ENCODE data around the gene PLD6.

PLD6 gene

GRCh38 chr17:17169396-17169795, 36.7 kb downstream of the PLD6 start:
- H3K4me3 ChIP-seq (ENCODE audit: insufficient read depth, low read length, poor library complexity, severe bottlenecking), result no peak overlapping the region
- no peak overlapping the region for H3K4me2 ChIP-seq (ENCODE audit: low read depth, low read length, poor library complexity, severe bottlenecking)
- TF ChIP-seq CTCF (IDR thresholded peaks at IDR 0.05; ENCODE audit: insufficient read depth, low read length, poor library complexity, severe bottlenecking) (no peak), EZH2phosphoT487 (conservative IDR thresholded peaks at IDR 0.05; ENCODE audit: low read length) (no peak)
- H3F3A ChIP-seq (ENCODE audit: insufficient read depth), result no peaks in the 10 kb centered on the region
- H4K20me1 ChIP-seq (ENCODE audit: low read depth, low read length), result no peaks in the 10 kb centered on the region
- no peaks in the 10 kb centered on the region for H3K9me3 ChIP-seq (ENCODE audit: insufficient read depth, low read length)
- no peaks in the 10 kb centered on the region for H3K36me3 ChIP-seq (ENCODE audit: low read length)
- no peaks in the 10 kb centered on the region for H3K27me3 ChIP-seq (ENCODE audit: low read length)
- H3K27ac ChIP-seq (ENCODE audit: low read depth, low read length), result no peak overlapping the region
- no peak overlapping the region for H3K9ac ChIP-seq (ENCODE audit: low read length)
- no peaks in the 10 kb centered on the region for H3K9me2 ChIP-seq (replicated peaks; ENCODE audit: insufficient read depth, low read length)
- H3K79me2 ChIP-seq (ENCODE audit: insufficient read depth, low read length), result no peaks in the 10 kb centered on the region
- H2AFZ ChIP-seq (ENCODE audit: low read depth, low read length, severe bottlenecking), result no peak overlapping the region

- Histone ChIP-seq H3K9me2 (replicated peaks; ENCODE audit: insufficient read depth, low read length) (no peaks in the 10 kb centered on the region), H3K9me3 (ENCODE audit: insufficient read depth, low read length) (no peaks in the 10 kb centered on the region), H3K79me2 (ENCODE audit: insufficient read depth, low read length) (no peaks in the 10 kb centered on the region), H3K4me2 (ENCODE audit: low read depth, low read length, poor library complexity, severe bottlenecking) (no peak overlapping the region), H2AFZ (ENCODE audit: low read depth, low read length, severe bottlenecking) (no peak overlapping the region), H4K20me1 (ENCODE audit: low read depth, low read length) (no peaks in the 10 kb centered on the region), H3K36me3 (ENCODE audit: low read length) (no peaks in the 10 kb centered on the region), H3K27me3 (ENCODE audit: low read length) (no peaks in the 10 kb centered on the region), H3K9ac (ENCODE audit: low read length) (no peak overlapping the region), H3K27ac (ENCODE audit: low read depth, low read length) (no peak overlapping the region), H3F3A (ENCODE audit: insufficient read depth) (no peaks in the 10 kb centered on the region), H3K4me3 (ENCODE audit: insufficient read depth, low read length, poor library complexity, severe bottlenecking) (no peak overlapping the region)
- TF ChIP-seq CTCF (IDR thresholded peaks at IDR 0.05; ENCODE audit: insufficient read depth, low read length, poor library complexity, severe bottlenecking) (no peak), EZH2phosphoT487 (conservative IDR thresholded peaks at IDR 0.05; ENCODE audit: low read length) (no peak)
Measured at GRCh38 chr17:17168401-17168800, 37.7 kb downstream of the PLD6 start.

GRCh38 chr17:17167986-17168385, 38.1 kb downstream of the PLD6 start:
- no peaks in the 10 kb centered on the region for H3K27me3 ChIP-seq (ENCODE audit: low read length)
- TF ChIP-seq EZH2phosphoT487 (conservative IDR thresholded peaks at IDR 0.05; ENCODE audit: low read length) (no peak), CTCF (IDR thresholded peaks at IDR 0.05; ENCODE audit: insufficient read depth, low read length, poor library complexity, severe bottlenecking) (no peak)
- no peaks in the 10 kb centered on the region for H3F3A ChIP-seq (ENCODE audit: insufficient read depth)
- H3K4me2 ChIP-seq (ENCODE audit: low read depth, low read length, poor library complexity, severe bottlenecking), result no peak overlapping the region
- H3K9me2 ChIP-seq (replicated peaks; ENCODE audit: insufficient read depth, low read length), result no peaks in the 10 kb centered on the region
- H3K27ac ChIP-seq (ENCODE audit: low read depth, low read length), result no peak overlapping the region
- H3K4me3 ChIP-seq (ENCODE audit: insufficient read depth, low read length, poor library complexity, severe bottlenecking), result no peak overlapping the region
- no peaks in the 10 kb centered on the region for H3K36me3 ChIP-seq (ENCODE audit: low read length)
- no peaks in the 10 kb centered on the region for H3K9me3 ChIP-seq (ENCODE audit: insufficient read depth, low read length)
- H2AFZ ChIP-seq (ENCODE audit: low read depth, low read length, severe bottlenecking), result no peak overlapping the region
- H3K79me2 ChIP-seq (ENCODE audit: insufficient read depth, low read length), result no peaks in the 10 kb centered on the region
- H4K20me1 ChIP-seq (ENCODE audit: low read depth, low read length), result no peaks in the 10 kb centered on the region
- H3K9ac ChIP-seq (ENCODE audit: low read length), result no peak overlapping the region
